Liver (tissue), 3 donors: ENCODE data around the gene DNAH17.

Experiments
- ATF3 ChIP-seq: IDR thresholded peaks from 2 replicates; pipeline ENCODE4 v1.6.1; 2016; ENCODE audit warnings: antibody characterized with exemption
- CTCF ChIP-seq: fragments of 150-350 bp; IDR thresholded peaks from 2 replicates; pipeline ENCODE4 v1.5.1; 2017; ENCODE audit warnings: improper control_type of control experiment, low read depth, low read length; ENCODE audit not compliant: missing input control
- RAD21 ChIP-seq, 2 donors: IDR thresholded peaks; 2 replicates each; pipeline ENCODE4 v1.6.1; 2016; ENCODE audit warnings: antibody characterized with exemption in 2 of 2, mild to moderate bottlenecking in 2 of 2
- donor health status: healthy.
- donor health status: healthy.

- TF ChIP-seq RAD21 (IDR thresholded peaks at IDR 0.05) (peak; percentile 33 to 40), CTCF (no peak), ATF3 (no peak)
Observed at GRCh38 chr17:78383725-78384471, 193.3 kb downstream of the DNAH17 start.
